HepG2 (cell line): Measurements from ENCODE around the gene TTC22. TPM values are rescaled to one million over a fixed set of nuclear protein-coding genes. Genes with fewer than 3 reads are reported as not detected.

Source experiments
- ATAC-seq: fragments of 200-7000 bp; cut with Tn5 transposase; 3 replicates; pipeline ENCODE4 v1.9.1; 2020; ENCODE audit warnings: mild to moderate bottlenecking, moderate library complexity
- BruUV-seq: library from RNA; stranded (reverse); fragments of 400-500 nt; replicated peaks from 2 replicates; lab custom pipeline; 2021; lab: Mats Ljungman, UMichigan
- CTCF ChIA-PET: fragments of 300-600 bp; formaldehyde crosslinking; extraction: SDS; loops from one replicate; lab custom pipeline; 2021; ENCODE audit warnings: low total read pairs, inconsistent platforms, low intra/inter-chr PET ratio; lab: Yijun Ruan, JAX
- POLR2A ChIA-PET: fragments of 350-600 bp; sonication (Branson Sonifier 250); formaldehyde crosslinking; loops from one replicate; lab custom pipeline; 2020; ENCODE audit warnings: antibody characterized with exemption, inconsistent platforms; lab: Yijun Ruan, JAX
- DNase-seq: peaks from one replicate; pipeline ENCODE4 v3.0.0-alpha.2; 2015; ENCODE audit warnings: low spot score
- FAIRE-seq: peaks from 3 replicates; lab custom pipeline; 2011; peaks lifted over from hg19 to GRCh38; lab: Jason Lieb, UNC
- H2AFZ ChIP-seq: one replicate; pipeline ENCODE4 v1.6.1; 2011; ENCODE audit warnings: low read length, inconsistent platforms
- H3K27ac ChIP-seq: fragments of 300-600 bp; 3 replicates; pipeline ENCODE4 v1.8.0; 2011; ENCODE audit warnings: mixed run types, mild to moderate bottlenecking, mixed read lengths, low read length, inconsistent platforms; ENCODE audit not compliant: insufficient read depth; ENCODE audit errors: extremely low read length
- H3K27me3 ChIP-seq, 2 experiments: fragments of 200-600 bp in 1 of 2; 2 replicates in 1 of 2; 3 replicates in 1 of 2; pipeline versions ENCODE4 v1.6.0 to v1.8.0; 2011; ENCODE audit warnings: low read length in 2 of 2, mild to moderate bottlenecking in 2 of 2, moderate library complexity in 2 of 2, inconsistent platforms in 1 of 2; ENCODE audit not compliant: insufficient read depth in 2 of 2, control insufficient read depth in 1 of 2
- H3K36me3 ChIP-seq, 2 experiments: fragments of 200-600 bp in 1 of 2; replicated peaks in 1 of 2; 2 replicates in 1 of 2; 3 replicates in 1 of 2; pipeline versions ENCODE4 v1.5.1 to v1.8.0; 2011; ENCODE audit warnings: low read length in 2 of 2, inconsistent platforms in 1 of 2; ENCODE audit not compliant: insufficient read depth in 2 of 2, control insufficient read depth in 1 of 2
- H3K4me1 ChIP-seq: 2 replicates; pipeline ENCODE4 v1.5.1; 2012; ENCODE audit warnings: low read length, inconsistent platforms; ENCODE audit not compliant: insufficient read depth
- H3K4me2 ChIP-seq: 2 replicates; pipeline ENCODE4 v1.6.0; 2011; ENCODE audit warnings: low read depth, low read length, inconsistent platforms
- H3K4me3 ChIP-seq, 3 experiments: fragments of 200-600 bp in 1 of 3; sonication (generic), shearing (Covaris generic) in 1 of 3; replicated peaks in 1 of 3; 2 replicates each; pipeline ENCODE4 v1.5.1; 2011 to 2016; ENCODE audit warnings: low read length in 3 of 3, inconsistent platforms in 2 of 3, low read depth in 2 of 3, mild to moderate bottlenecking in 2 of 3, control low read depth in 1 of 3, mixed read lengths in 1 of 3; ENCODE audit not compliant: insufficient read depth in 1 of 3
- H3K79me2 ChIP-seq: one replicate; pipeline ENCODE4 v1.6.1; 2011; ENCODE audit warnings: low read length, inconsistent platforms; ENCODE audit not compliant: insufficient read depth
- H3K9ac ChIP-seq: 2 replicates; pipeline ENCODE4 v1.6.0; 2011; ENCODE audit warnings: mild to moderate bottlenecking, low read depth, low read length, inconsistent platforms; ENCODE audit not compliant: insufficient read depth
- H3K9me3 ChIP-seq: 2 replicates; pipeline ENCODE4 v1.5.1; 2012; ENCODE audit warnings: mild to moderate bottlenecking, low read length
- H4K20me1 ChIP-seq: 2 replicates; pipeline ENCODE4 v1.6.0; 2011; ENCODE audit warnings: inconsistent platforms, mild to moderate bottlenecking, low read length, moderate library complexity; ENCODE audit not compliant: insufficient read depth
- FOXA1 ChIP-seq, 2 experiments: fragments of 450-650 bp in 1 of 2; sonication (generic) in 1 of 2; formaldehyde crosslinking in 1 of 2; IDR thresholded peaks; 2 replicates each; pipeline versions ENCODE4 v1.4.0 to v1.6.1; 2016 to 2020; ENCODE audit warnings: missing genetic modification reagents in 1 of 2
- MAF1 ChIP-seq: sonication (generic); formaldehyde crosslinking; IDR thresholded peaks from 2 replicates; pipeline ENCODE4 v1.5.0; 2020; ENCODE audit warnings: missing genetic modification reagents, borderline replicate concordance
- RFXAP ChIP-seq: sonication (generic); formaldehyde crosslinking; IDR thresholded peaks from 2 replicates; pipeline ENCODE4 v1.4.0; 2020; ENCODE audit warnings: missing genetic modification reagents, borderline replicate concordance
- THYN1 ChIP-seq: sonication (generic); formaldehyde crosslinking; IDR thresholded peaks from 2 replicates; pipeline ENCODE4 v1.8.1; 2023; ENCODE audit warnings: low read depth, mild to moderate bottlenecking, moderate library complexity, missing genetic modification reagents, borderline replicate concordance
- YEATS4 ChIP-seq: sonication (generic); formaldehyde crosslinking; IDR thresholded peaks from 2 replicates; pipeline ENCODE4 v1.4.0; 2020; ENCODE audit warnings: missing genetic modification reagents, borderline replicate concordance
- ZNF101 ChIP-seq: sonication (generic); formaldehyde crosslinking; IDR thresholded peaks from 2 replicates; pipeline ENCODE4 v1.4.0; 2020; ENCODE audit warnings: mild to moderate bottlenecking, low read depth, missing genetic modification reagents, borderline replicate concordance
- ZNF282 ChIP-seq: fragments of 450-650 bp; IDR thresholded peaks from 2 replicates; pipeline ENCODE4 v1.6.1; 2018; ENCODE audit not compliant: partially characterized antibody
- ZNF572 ChIP-seq: sonication (generic); formaldehyde crosslinking; IDR thresholded peaks from 2 replicates; pipeline ENCODE4 v1.5.1; 2020; ENCODE audit warnings: mild to moderate bottlenecking, missing genetic modification reagents
- ZNF660 ChIP-seq: sonication (generic); formaldehyde crosslinking; IDR thresholded peaks from 2 replicates; pipeline ENCODE4 v1.5.1; 2020; ENCODE audit warnings: mild to moderate bottlenecking, low read depth, missing genetic modification reagents, borderline replicate concordance
- ZSCAN21 ChIP-seq: sonication (generic); formaldehyde crosslinking; IDR thresholded peaks from 2 replicates; pipeline ENCODE4 v1.8.0; 2022; ENCODE audit warnings: mild to moderate bottlenecking, missing genetic modification reagents, moderate library complexity, borderline replicate concordance
- WGBS: methylation state at CpG from one replicate; pipeline ENCODE4 v1.1.6; 2017; ENCODE audit warnings: low lambda C conversion rate; 5-methylcytosine and 5-hydroxymethylcytosine counted together
- in situ Hi-C: cut with HindIII; loops from 2 replicates; pipeline ENCODE4 v1.10.0; 2017; ENCODE audit warnings: low pct_unique_long_range_greater_than_20kb; ENCODE audit not compliant: extremely low pct_ligation_motif_present
- intact Hi-C: fragments of 100-400 bp; cut with micrococcal nuclease; formaldehyde crosslinking; loops from one replicate; pipeline ENCODE4 v1.10.0; 2022; ENCODE audit not compliant: unreplicated experiment
- polyA plus RNA-seq, 8 experiments: library from polyadenylated mRNA; depleted of rRNA in 3 of 8; stranded (reverse) in 7 of 8; unstranded in 1 of 8; fragments of >200 nt; fragmentation: Illumina TruSeq in 4 of 8; extraction: Trizol in 4 of 8; gene quantifications; 2 replicates each; pipeline versions ENCODE4 v1.2.1 to v1.2.3, GENCODE V29; 2011 to 2016; ENCODE audit warnings: low read depth in 4 of 8, missing spikeins in 1 of 8, mixed read lengths in 1 of 8; ENCODE audit not compliant: insufficient read depth in 1 of 8
- total RNA-seq, 5 experiments: library from RNA; depleted of rRNA; stranded (reverse); fragments of >200 nt; fragmentation: Illumina TruSeq; extraction: Trizol; gene quantifications; 2 replicates each; pipeline ENCODE4 v1.2.3, GENCODE V29; 2016; ENCODE audit warnings: low read depth in 1 of 5
- TF ChIP-seq, protein P1 (sequence below): sonication (generic); formaldehyde crosslinking; IDR thresholded peaks from 2 replicates; pipeline ENCODE4 v1.8.1; 2022; ENCODE audit warnings: low read depth, mild to moderate bottlenecking, missing genetic modification reagents

TTC22 gene
- total and polyA plus RNA-seq, 2 of the 13 experiments (the other 11 are each of a cell fraction or from before 2014, with no cell fraction given) = not detected

GRCh38 chr1:54811739-54812655 is 10.9 kb upstream of the TTC22 start:
- H3K27ac ChIP-seq = no peak overlapping the region
- no peak overlapping the region for H3K4me2 ChIP-seq
- ChIA-PET POLR2A (interaction anchor here (1.7 kb wide), 1 partner anchor 108 kb away, joined by 3 read pairs; no protein-coding TSS in a partner anchor), CTCF (no interaction called here)
- in situ Hi-C loops = loop anchor here (5.0 to 10.0 kb wide), 2 partner anchors 140 to 183 kb away; partner anchors contain the start of gene BSND
- H4K20me1 ChIP-seq = no peaks in the 10 kb centered on the region
- H3K9me3 ChIP-seq = no peaks in the 10 kb centered on the region
- no peak for ATAC-seq
- intact Hi-C loops = no loop called here
- no peak overlapping the region for H2AFZ ChIP-seq
- 45% methylated on average over 4 of the region's 18 CpGs for WGBS
- BruUV-seq = no TSS peak
- no peak overlapping the region for H3K9ac ChIP-seq
- H3K36me3 ChIP-seq = no peaks in the 10 kb centered on the region
- no peak for TF ChIP-seq ZNF101 (CRISPR knock-in tag)
- no peak for TF ChIP-seq ZNF282
- TF ChIP-seq RFXAP (CRISPR knock-in tag) = no peak
- TF ChIP-seq YEATS4 = no peak
- TF ChIP-seq, protein P1, sequence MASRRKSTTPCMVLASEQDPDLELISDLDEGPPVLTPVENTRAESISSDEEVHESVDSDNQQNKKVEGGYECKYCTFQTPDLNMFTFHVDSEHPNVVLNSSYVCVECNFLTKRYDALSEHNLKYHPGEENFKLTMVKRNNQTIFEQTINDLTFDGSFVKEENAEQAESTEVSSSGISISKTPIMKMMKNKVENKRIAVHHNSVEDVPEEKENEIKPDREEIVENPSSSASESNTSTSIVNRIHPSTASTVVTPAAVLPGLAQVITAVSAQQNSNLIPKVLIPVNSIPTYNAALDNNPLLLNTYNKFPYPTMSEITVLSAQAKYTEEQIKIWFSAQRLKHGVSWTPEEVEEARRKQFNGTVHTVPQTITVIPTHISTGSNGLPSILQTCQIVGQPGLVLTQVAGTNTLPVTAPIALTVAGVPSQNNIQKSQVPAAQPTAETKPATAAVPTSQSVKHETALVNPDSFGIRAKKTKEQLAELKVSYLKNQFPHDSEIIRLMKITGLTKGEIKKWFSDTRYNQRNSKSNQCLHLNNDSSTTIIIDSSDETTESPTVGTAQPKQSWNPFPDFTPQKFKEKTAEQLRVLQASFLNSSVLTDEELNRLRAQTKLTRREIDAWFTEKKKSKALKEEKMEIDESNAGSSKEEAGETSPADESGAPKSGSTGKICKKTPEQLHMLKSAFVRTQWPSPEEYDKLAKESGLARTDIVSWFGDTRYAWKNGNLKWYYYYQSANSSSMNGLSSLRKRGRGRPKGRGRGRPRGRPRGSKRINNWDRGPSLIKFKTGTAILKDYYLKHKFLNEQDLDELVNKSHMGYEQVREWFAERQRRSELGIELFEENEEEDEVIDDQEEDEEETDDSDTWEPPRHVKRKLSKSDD = no peak
- no peak for TF ChIP-seq ZSCAN21
- TF ChIP-seq ZNF660 (CRISPR knock-in tag) = no peak
- no peak for TF ChIP-seq THYN1 (CRISPR knock-in tag)
- TF ChIP-seq ZNF572 (CRISPR knock-in tag) = no peak
- no peak for TF ChIP-seq FOXA1 (IDR thresholded peaks at IDR 0.05)
- no peak for TF ChIP-seq FOXA1 (CRISPR knock-in tag; IDR thresholded peaks at IDR 0.05)
- no peak for TF ChIP-seq MAF1 (CRISPR knock-in tag)
- no peak overlapping the region for H3K4me3 ChIP-seq
- no peak for DNase-seq
- peaks cover 46% of the 10 kb centered on the region for H3K4me1 ChIP-seq
- H3K79me2 ChIP-seq = no peaks in the 10 kb centered on the region
- no peak for FAIRE-seq
- H3K27me3 ChIP-seq = peaks cover 6 to 40% of the 10 kb centered on the region in 2 experiments; a peak in 4 of 5 replicates
